GM23248 (cell line): Measurements from ENCODE around the gene LSM2. TPM values are rescaled to one million over a fixed set of nuclear protein-coding genes. Genes with fewer than 3 reads are reported as not detected.

ENCODE experiments used
- DNase-seq: peaks from one replicate; pipeline ENCODE4 v3.0.0-alpha.2; 2015
- H2AFZ ChIP-seq: fragments of 200-600 bp; sonication (generic); 2 replicates; pipeline ENCODE4 v1.6.1; 2016; ENCODE audit warnings: antibody characterized with exemption
- H3F3A ChIP-seq: fragments of 200-600 bp; sonication (generic); 2 replicates; pipeline ENCODE4 v1.6.1; 2016; ENCODE audit warnings: mild to moderate bottlenecking, antibody characterized with exemption, mixed run types; ENCODE audit not compliant: insufficient read depth
- H3K27ac ChIP-seq: fragments of 200-600 bp; sonication (generic); 2 replicates; pipeline ENCODE4 v1.5.1; 2016; ENCODE audit warnings: mild to moderate bottlenecking
- H3K27me3 ChIP-seq: fragments of 200-600 bp; sonication (generic); replicated peaks from 2 replicates; pipeline ENCODE4 v1.6.1; 2016; ENCODE audit warnings: mild to moderate bottlenecking; ENCODE audit not compliant: insufficient read depth
- H3K36me3 ChIP-seq: fragments of 200-600 bp; sonication (generic); 2 replicates; pipeline ENCODE4 v1.6.1; 2016; ENCODE audit warnings: low read depth, mild to moderate bottlenecking
- H3K4me1 ChIP-seq: fragments of 200-600 bp; sonication (generic); 2 replicates; pipeline ENCODE4 v1.6.1; 2016; ENCODE audit warnings: mild to moderate bottlenecking; ENCODE audit not compliant: insufficient read depth
- H3K4me2 ChIP-seq: fragments of 200-600 bp; sonication (generic); one replicate; pipeline ENCODE4 v1.6.1; 2016; ENCODE audit warnings: mild to moderate bottlenecking; ENCODE audit not compliant: unreplicated experiment
- H3K4me3 ChIP-seq: fragments of 200-600 bp; sonication (generic); 2 replicates; pipeline ENCODE4 v1.5.1; 2016; ENCODE audit warnings: mild to moderate bottlenecking
- H3K79me2 ChIP-seq: fragments of 200-600 bp; sonication (generic); 2 replicates; pipeline ENCODE4 v1.6.1; 2016; ENCODE audit warnings: mild to moderate bottlenecking; ENCODE audit not compliant: insufficient read depth
- H3K9ac ChIP-seq: fragments of 200-600 bp; sonication (generic); 2 replicates; pipeline ENCODE4 v1.6.1; 2016; ENCODE audit warnings: mild to moderate bottlenecking
- H3K9me2 ChIP-seq: fragments of 200-600 bp; sonication (generic); 2 replicates; pipeline ENCODE4 v1.6.1; 2016; ENCODE audit warnings: mixed run types, mild to moderate bottlenecking, moderate library complexity; ENCODE audit not compliant: insufficient read depth
- H3K9me3 ChIP-seq: fragments of 200-600 bp; sonication (generic); one replicate; pipeline ENCODE4 v1.6.1; 2017; ENCODE audit warnings: low read depth
- H4K20me1 ChIP-seq: fragments of 200-600 bp; sonication (generic); 2 replicates; pipeline ENCODE4 v1.6.0; 2016; ENCODE audit not compliant: insufficient read depth
- EZH2 ChIP-seq: fragments of 200-600 bp; sonication (generic); IDR thresholded peaks from 2 replicates; pipeline ENCODE4 v1.6.1; 2018; ENCODE audit warnings: antibody characterized with exemption, mild to moderate bottlenecking; ENCODE audit not compliant: insufficient read depth, poor library complexity, severe bottlenecking
- EZH2phosphoT487 ChIP-seq: fragments of 200-600 bp; sonication (generic); IDR thresholded peaks from 2 replicates; pipeline ENCODE4 v1.6.1; 2018; ENCODE audit warnings: antibody characterized with exemption, moderate library complexity, mild to moderate bottlenecking, low read depth; ENCODE audit not compliant: insufficient read depth
- WGBS, 2 experiments: methylation state at CpG; one replicate each; pipeline ENCODE4 v1.1.6; 2015 to 2017; ENCODE audit warnings: low lambda C conversion rate in 2 of 2, low coverage in 1 of 2; ENCODE audit errors: missing lambda C conversion rate in 2 of 2; 5-methylcytosine and 5-hydroxymethylcytosine counted together
- in situ Hi-C: fragments of 300-500 bp; cut with MboI; formaldehyde crosslinking; loops from 2 replicates; pipeline ENCODE4 v1.15.0; 2020
- polyA plus RNA-seq: library from polyadenylated mRNA; unstranded; fragments of >200 nt; fragmentation: Nextera tagmentation; extraction: Ambion mirVana; gene quantifications from 2 replicates; pipeline ENCODE4 v1.2.1, GENCODE V29; 2016
- total RNA-seq: library from RNA; depleted of rRNA; stranded (reverse); fragments of >200 nt; shearing (Covaris generic); gene quantifications from 2 replicates; pipeline ENCODE4 v1.2.3, GENCODE V29; 2014

LSM2 gene
- total and polyA plus RNA-seq, 2 experiments from 2014 or later = 40.3 to 48.4 TPM

DNA sequence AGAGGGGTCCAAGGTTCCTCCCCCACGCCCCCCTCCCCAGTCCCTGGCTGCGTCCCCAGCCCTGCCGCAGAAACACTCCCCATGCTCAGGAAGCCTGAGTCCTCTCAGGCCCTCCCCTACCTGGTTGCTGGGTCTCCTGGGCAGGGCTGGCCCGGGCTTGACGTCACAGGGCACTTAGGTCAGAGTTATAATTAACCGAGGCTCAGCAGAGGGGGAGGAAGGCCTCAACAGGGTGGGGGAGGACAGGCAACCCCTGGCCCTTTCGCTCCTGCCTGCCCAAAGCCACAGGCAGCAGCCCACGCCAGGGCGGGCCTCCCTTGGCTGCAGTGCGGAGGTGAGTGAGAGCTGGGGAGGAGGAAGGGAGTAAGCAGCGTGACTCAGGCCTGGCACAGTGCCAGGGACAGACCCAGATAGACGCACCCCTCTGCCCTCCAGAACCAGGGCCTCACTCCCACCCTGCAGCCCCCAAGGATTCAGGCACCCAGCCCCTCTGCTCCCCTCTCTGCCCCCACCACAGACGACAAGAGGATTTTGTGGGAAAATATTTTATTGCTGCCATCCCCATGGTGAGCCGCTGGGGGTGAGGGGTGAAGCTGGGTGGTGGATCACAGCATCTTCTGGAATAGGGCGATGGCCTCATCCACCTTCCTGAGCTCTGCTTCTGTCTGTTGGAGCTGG is 29.6 kb downstream of the LSM2 start, which contains the start of gene VWA7:
TSS of gene VWA7 (minus strand) at position 340 of the 678 bp plus-strand sequence. CDS start 549 bp downstream, outside the sequence.
- Histone ChIP-seq H3K4me2 (peak within 1 kb of the TSS; percentile 58), H3K9me3 (no peaks in the 10 kb centered on the region), H4K20me1 (no peaks in the 10 kb centered on the region), H3F3A (peaks cover 7% of the 10 kb centered on the region; the same call in 1 of the 2 replicates), H3K9me2 (no peaks in the 10 kb centered on the region), H3K27ac (peak within 1 kb of the TSS; percentile 39), H3K27me3 (no peaks in the 10 kb centered on the region), H3K9ac (peak within 1 kb of the TSS; percentile 49), H2AFZ (no peak within 1 kb of the TSS), H3K79me2 (no peaks in the 10 kb centered on the region), H3K4me3 (peak within 1 kb of the TSS; percentile 46), H3K36me3 (no peaks in the 10 kb centered on the region), H3K4me1 (peaks cover 13% of the 10 kb centered on the region)
- DNase-seq = peak; percentile 89
- TF ChIP-seq EZH2phosphoT487 (no peak), EZH2 (no peak)
- 4 to 10% methylated on average over 11 to 14 of the region's 15 CpGs for WGBS, 2 experiments
- in situ Hi-C loops = no loop called here

DNA sequence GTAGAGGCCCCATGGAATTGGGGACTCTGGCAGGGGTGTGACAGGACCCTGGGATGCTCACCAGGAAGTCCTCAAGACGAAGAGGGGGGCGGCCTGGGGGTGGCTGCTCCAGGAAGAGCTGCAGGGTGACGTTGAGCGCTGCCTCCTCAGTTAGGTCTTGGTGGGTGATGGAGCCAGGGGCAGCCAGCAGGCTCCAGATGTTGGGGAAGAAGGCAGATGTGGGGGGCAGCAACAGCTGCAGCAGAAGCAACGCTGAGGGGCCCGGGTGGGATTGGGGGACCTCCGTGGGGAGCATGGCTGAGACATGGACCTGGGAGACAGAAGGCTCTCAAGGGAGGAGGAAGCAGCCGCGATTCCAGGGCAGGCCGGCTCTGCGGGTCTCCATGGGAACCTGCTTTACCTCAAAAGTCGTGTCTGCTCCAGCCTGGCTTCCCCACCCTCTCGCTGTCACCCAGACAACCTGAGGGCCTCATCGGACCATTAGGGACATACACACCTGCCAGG is 30.2 kb downstream of the LSM2 start:
- Histone ChIP-seq H3K79me2 (no peaks in the 10 kb centered on the region), H3K4me3 (peak overlapping the region; percentile 46), H3K9me2 (no peaks in the 10 kb centered on the region), H3K4me2 (peak overlapping the region; percentile 58), H2AFZ (no peak overlapping the region), H4K20me1 (no peaks in the 10 kb centered on the region), H3K9me3 (no peaks in the 10 kb centered on the region), H3K27me3 (no peaks in the 10 kb centered on the region), H3K27ac (peak overlapping the region; percentile 39; the same call in 1 of the 2 replicates), H3K4me1 (peaks cover 13% of the 10 kb centered on the region), H3K9ac (peak overlapping the region; percentile 49), H3F3A (peaks cover 7% of the 10 kb centered on the region; the same call in 1 of the 2 replicates), H3K36me3 (no peaks in the 10 kb centered on the region)
- WGBS, 2 experiments = 24 to 42% methylated on average over 8 to 14 of the region's 14 CpGs
- TF ChIP-seq EZH2 (no peak), EZH2phosphoT487 (no peak)
- peak; percentile 26 for DNase-seq
- in situ Hi-C loops = no loop called here

DNA sequence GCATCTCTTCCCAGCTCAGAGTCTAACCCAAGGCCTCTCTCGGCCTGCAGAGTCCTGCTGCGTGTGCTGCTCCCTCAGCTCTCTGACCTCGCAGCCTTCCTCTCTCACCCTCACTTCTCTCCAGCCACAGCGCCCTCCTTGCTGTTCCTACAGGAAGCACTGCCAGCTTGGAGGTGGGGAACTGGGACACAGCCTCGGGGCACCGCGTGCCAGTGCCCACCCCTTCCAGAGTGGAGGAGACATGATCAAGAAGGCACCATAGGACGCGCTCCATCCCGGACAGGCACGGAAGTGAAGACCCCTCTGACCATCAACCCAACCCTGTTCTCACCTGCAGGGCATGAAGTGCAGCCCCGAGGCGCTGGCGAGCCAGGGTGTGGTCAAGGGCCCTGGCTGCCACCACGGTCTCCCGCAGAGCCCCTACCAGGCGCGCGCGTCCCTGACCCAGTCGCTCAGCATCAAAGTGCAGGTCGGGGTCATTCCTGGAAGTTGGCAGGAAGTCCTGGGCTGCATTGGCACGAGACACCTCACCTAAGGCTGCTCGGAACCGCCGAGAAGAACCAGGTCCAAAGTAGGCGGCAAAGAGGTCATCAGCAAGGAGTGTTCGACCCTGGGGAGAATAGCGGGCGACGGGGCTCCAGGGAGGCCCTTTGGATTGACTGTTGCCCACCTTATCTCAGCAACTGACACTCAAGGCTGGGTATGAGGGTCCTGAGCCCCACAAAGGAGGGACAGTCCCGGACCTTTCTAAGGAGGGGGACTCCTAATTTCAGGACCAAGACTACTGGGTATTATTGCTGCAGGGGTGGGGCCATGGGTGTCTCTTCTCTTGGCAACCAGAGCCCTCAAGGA is 30.9 kb downstream of the LSM2 start:
- no peak for DNase-seq
- H3K4me3 ChIP-seq = no peak overlapping the region
- no peaks in the 10 kb centered on the region for H3K9me2 ChIP-seq
- H3K27ac ChIP-seq = no peak overlapping the region
- no peaks in the 10 kb centered on the region for H4K20me1 ChIP-seq
- WGBS, 2 experiments = 92% methylated on average over 32 of the region's 32 CpGs
- no peaks in the 10 kb centered on the region for H3K27me3 ChIP-seq
- TF ChIP-seq EZH2 = no peak
- no peak for TF ChIP-seq EZH2phosphoT487
- no peak overlapping the region for H3K4me2 ChIP-seq
- H3K4me1 ChIP-seq = peaks cover 13% of the 10 kb centered on the region
- H3K36me3 ChIP-seq = no peaks in the 10 kb centered on the region
- no peak overlapping the region for H2AFZ ChIP-seq
- H3K79me2 ChIP-seq = no peaks in the 10 kb centered on the region
- peaks cover 7% of the 10 kb centered on the region; the same call in 1 of the 2 replicates for H3F3A ChIP-seq
- H3K9me3 ChIP-seq = no peaks in the 10 kb centered on the region
- no peak overlapping the region for H3K9ac ChIP-seq
- in situ Hi-C loops = no loop called here

DNA sequence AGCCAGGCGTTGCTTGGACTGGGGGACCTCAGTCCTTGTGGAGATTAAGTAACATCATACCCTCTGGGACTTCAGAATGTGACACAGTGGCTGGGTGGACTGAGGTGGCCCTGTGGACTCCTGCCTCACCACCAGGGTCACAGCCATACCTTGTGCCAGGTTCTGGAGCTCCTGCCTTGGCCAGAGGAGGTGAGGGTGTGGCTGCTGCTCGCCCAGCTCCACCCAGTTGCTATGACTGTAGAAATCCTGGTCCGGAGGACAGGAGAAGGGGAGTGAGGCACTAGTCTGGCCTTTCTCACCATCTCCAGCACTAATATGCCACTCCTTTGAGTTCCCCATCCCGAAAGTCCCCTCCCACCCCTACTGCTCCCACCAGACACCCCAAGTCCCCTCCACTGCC is 31.6 kb downstream of the LSM2 start:
- Histone ChIP-seq H3K9me2 (no peaks in the 10 kb centered on the region), H3K9ac (no peak overlapping the region), H3K27me3 (no peaks in the 10 kb centered on the region), H4K20me1 (no peaks in the 10 kb centered on the region), H3F3A (peaks cover 7% of the 10 kb centered on the region; the same call in 1 of the 2 replicates), H3K36me3 (no peaks in the 10 kb centered on the region), H3K4me3 (no peak overlapping the region), H3K27ac (no peak overlapping the region), H2AFZ (no peak overlapping the region), H3K79me2 (no peaks in the 10 kb centered on the region), H3K9me3 (no peaks in the 10 kb centered on the region), H3K4me2 (no peak overlapping the region), H3K4me1 (peaks cover 13% of the 10 kb centered on the region)
- TF ChIP-seq EZH2phosphoT487 = no peak
- no peak for TF ChIP-seq EZH2
- 74 to 90% methylated on average over 3 to 4 of the region's 4 CpGs for WGBS, 2 experiments
- in situ Hi-C loops = no loop called here
- no peak for DNase-seq
